ENCODE measurements around the gene PCSK6.
"Not testable (repeated sequence)": the region's sequence is repeated elsewhere in the genome, so short reads cannot be mapped to it uniquely, and the experiment has no call there.

The PCSK6 gene

DNA sequence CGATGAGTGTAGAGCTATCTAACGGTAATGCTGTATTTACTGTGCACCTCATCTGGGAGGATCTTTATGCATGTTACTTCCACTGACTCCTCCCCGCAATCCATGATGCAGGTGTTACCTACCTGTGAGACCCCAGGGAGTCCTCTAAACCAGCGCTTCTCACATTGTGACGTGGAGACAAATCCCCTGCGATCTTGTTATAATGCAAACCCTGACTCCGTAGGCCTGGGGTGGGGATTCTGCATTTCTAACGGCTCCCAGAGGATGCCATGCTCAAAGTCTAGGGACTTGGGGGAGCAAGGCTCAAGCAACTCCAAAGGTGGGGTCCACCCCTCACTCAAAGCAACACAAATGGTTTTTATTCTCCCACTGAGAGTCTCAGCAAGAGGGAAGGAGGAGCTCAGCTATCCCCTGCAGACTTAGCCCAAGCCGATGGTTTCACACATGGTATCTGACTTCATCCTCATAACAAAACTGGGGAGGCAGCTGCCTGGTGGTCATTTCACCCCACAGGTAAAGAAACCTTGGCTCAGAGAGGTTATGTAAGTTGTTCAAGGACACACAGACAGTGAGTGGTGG, 63.6 kb downstream of the PCSK6 start:
- no peak for DNase-seq
- Mint-ChIP-seq H3K36me3 (ENCODE audit: low read depth) (no peaks in the 10 kb centered on the region), H3K9me3 (peaks cover 6% of the 10 kb centered on the region), H3K4me1 (ENCODE audit: low read depth) (no peaks in the 10 kb centered on the region), H3K4me3 (no peak overlapping the region), H3K27ac (no peak overlapping the region), H3K27me3 (peaks cover 9% of the 10 kb centered on the region)

DNA sequence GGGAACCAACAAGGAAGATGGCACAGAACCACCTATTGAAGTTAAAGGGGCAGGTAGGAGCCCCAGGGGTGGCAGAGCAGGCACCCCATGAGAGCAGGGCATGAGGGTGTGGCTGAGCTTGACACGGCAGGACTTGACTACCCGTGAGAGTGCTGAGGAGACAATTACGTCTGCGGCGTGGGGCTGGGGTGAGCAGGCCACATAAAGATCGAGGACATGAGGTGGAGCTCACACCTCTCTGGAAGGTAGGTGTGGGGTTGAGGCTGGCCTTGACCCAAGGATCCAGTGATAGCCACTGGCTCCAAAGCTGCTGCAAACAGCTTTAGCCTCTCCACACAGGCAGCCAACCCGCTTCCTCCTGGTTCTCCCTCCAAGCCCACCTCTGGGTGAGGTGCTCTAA, 64.5 kb downstream of the PCSK6 start:
- no peak for DNase-seq
- Mint-ChIP-seq H3K4me3 (no peak overlapping the region), H3K27ac (no peak overlapping the region), H3K9me3 (peaks cover 6% of the 10 kb centered on the region), H3K4me1 (ENCODE audit: low read depth) (no peaks in the 10 kb centered on the region), H3K36me3 (ENCODE audit: low read depth) (no peaks in the 10 kb centered on the region), H3K27me3 (peaks cover 9% of the 10 kb centered on the region)

DNA sequence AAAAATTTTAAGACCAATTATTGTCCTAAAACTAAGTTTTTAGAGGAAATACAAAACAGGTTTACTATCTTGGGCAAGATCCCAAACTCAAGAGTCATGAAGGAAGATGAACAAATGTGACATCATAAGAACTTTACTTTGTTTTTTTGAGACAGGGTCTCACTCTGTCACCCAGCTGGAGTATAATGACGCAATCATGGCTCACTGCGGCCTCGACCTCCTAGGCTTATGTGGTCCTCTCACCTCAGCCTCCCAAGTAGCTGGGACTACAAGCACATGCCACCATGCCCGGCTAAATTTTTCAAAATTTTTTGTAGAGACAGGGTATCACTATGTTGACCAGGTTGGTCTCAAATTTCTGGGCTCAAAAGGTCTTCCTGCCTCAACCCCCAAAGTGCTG, 69.3 kb downstream of the PCSK6 start:
- H3K27me3 Mint-ChIP-seq, result peaks cover 27% of the 10 kb centered on the region
- DNase-seq, result no peak
- H3K9me3 Mint-ChIP-seq, result peaks cover 6% of the 10 kb centered on the region
- H3K4me3 Mint-ChIP-seq, result no peak overlapping the region
- no peaks in the 10 kb centered on the region for H3K36me3 Mint-ChIP-seq (ENCODE audit: low read depth)
- H3K27ac Mint-ChIP-seq, result no peak overlapping the region
- H3K4me1 Mint-ChIP-seq (ENCODE audit: low read depth), result no peaks in the 10 kb centered on the region

DNA sequence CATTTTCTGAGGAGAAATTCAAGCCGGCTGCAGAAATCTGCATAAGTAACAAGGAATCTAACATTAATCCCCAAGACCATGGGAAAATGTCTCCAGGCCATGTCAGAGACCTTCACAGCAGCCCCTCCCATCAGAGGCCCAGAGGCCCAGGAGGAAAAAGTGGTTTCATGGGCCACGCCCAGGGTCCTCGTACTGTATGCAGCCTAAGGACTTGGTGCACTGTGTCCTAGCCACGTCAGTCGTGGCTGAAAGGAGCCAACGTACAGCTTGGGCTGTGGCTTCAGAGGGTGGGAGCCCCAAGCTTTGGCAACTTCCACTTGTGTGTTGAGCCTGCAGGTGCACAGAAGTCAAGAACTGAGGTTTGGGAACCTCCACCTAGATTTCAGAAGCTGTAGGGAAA, 73.0 kb downstream of the PCSK6 start:
- peaks cover 20% of the 10 kb centered on the region for H3K27me3 Mint-ChIP-seq
- not testable (repeated sequence) for H3K4me1 Mint-ChIP-seq (ENCODE audit: low read depth)

DNA sequence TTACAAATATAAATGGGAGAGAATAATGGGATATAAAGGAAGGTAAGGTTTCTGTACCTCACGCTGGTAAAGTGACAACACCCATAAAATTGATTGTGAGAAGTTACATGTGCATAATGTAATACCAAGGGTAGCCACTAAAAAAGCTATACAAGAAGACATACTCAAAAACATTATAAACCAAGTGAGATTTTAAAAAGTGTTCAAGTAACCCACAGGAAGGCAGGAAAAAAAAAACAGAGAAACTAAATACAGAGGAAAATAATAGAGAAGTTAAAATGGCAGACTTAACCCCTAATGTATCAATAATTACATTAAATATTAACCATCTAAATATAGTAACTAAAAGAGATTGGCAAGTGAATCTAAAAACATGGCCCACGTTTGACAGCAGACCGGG, 76.3 kb downstream of the PCSK6 start:
- Mint-ChIP-seq H3K4me3 (no peak overlapping the region), H3K27ac (no peak overlapping the region)

More for the DNA sequence above, 73.0 kb downstream of the PCSK6 start:
- not testable (repeated sequence) for H3K9me3 Mint-ChIP-seq; DNase-seq; H3K36me3 Mint-ChIP-seq (ENCODE audit: low read depth); H3K4me3 Mint-ChIP-seq; H3K27ac Mint-ChIP-seq

DNA sequence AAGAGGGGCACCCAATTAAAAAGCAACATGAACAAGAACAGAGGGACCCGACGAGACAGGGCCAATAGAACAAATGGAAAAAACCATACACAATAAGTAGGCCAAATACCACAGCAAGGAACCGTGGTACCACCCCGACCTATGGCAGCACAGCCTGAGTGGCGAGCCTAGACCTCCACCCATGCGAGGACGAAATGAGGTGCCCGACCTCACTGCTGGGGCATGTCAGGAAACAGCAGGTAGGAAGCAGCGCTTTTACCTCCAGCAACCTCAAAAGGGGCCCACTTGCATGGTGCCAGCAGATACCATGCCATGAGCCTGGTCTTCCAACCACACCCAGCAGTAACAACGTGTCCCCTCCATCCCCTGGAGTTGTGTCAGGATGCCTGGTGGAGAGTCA, 77.9 kb downstream of the PCSK6 start:
- Mint-ChIP-seq H3K4me1 (ENCODE audit: low read depth) (peaks cover 6% of the 10 kb centered on the region), H3K4me3 (no peak overlapping the region), H3K9me3 (no peaks in the 10 kb centered on the region), H3K27ac (no peak overlapping the region), H3K36me3 (ENCODE audit: low read depth) (no peaks in the 10 kb centered on the region), H3K27me3 (peaks cover 15% of the 10 kb centered on the region)
- DNase-seq, result no peak

More for the DNA sequence above, 76.3 kb downstream of the PCSK6 start:
- Mint-ChIP-seq H3K4me1 (ENCODE audit: low read depth) (no peaks in the 10 kb centered on the region), H3K27me3 (peaks cover 19% of the 10 kb centered on the region), H3K36me3 (ENCODE audit: low read depth) (no peaks in the 10 kb centered on the region), H3K9me3 (no peaks in the 10 kb centered on the region)
- no peak for DNase-seq

DNA sequence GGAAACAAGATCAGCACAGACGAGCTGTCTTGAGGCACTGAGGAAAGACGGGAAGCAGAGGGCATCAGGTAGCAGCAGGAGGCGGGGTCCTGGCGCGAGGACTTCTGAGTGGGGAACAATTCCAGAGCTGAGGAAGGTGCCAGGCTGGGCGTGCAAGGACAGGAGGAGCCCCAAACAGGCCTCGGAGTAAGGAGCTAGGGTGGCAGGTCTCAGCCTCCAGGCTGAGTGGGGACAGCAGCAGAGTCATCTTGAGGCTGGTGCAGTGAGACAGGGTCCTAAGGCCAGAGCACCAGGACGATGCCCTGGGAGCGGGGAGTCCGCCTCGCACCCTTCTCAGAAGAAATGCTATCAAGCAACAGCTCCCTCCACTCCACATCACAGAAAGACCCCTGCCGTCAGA, 78.4 kb downstream of the PCSK6 start:
- H3K9me3 Mint-ChIP-seq, result no peaks in the 10 kb centered on the region

DNA sequence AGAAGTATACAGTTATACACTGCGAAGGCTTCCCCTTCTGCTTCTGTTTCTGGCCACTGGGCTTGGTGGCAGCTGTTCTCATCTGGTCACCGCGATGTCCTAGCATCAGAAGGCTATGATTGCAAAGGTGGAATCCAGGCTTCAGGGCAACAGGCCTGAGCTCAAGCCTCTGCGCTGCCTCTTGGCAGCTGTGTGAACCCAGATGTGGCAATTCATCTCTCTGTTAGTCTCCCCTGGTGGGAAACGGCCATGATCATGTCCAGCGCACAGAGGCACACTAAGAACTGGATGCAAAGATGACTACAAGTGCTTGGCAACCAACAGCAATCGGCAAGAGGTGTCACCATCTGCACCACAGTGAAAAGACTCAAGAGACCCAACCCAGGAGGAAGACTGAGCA, 78.9 kb downstream of the PCSK6 start:
- Mint-ChIP-seq H3K4me3 (no peak overlapping the region), H3K27me3 (peaks cover 8% of the 10 kb centered on the region), H3K27ac (no peak overlapping the region), H3K36me3 (ENCODE audit: low read depth) (no peaks in the 10 kb centered on the region), H3K4me1 (ENCODE audit: low read depth) (peaks cover 6% of the 10 kb centered on the region), H3K9me3 (no peaks in the 10 kb centered on the region)
- DNase-seq, result no peak

More for the DNA sequence above, 78.4 kb downstream of the PCSK6 start:
- Mint-ChIP-seq H3K4me3 (no peak overlapping the region), H3K27me3 (peaks cover 12% of the 10 kb centered on the region), H3K27ac (no peak overlapping the region), H3K4me1 (ENCODE audit: low read depth) (peaks cover 6% of the 10 kb centered on the region), H3K36me3 (ENCODE audit: low read depth) (no peaks in the 10 kb centered on the region)
- no peak for DNase-seq

DNA sequence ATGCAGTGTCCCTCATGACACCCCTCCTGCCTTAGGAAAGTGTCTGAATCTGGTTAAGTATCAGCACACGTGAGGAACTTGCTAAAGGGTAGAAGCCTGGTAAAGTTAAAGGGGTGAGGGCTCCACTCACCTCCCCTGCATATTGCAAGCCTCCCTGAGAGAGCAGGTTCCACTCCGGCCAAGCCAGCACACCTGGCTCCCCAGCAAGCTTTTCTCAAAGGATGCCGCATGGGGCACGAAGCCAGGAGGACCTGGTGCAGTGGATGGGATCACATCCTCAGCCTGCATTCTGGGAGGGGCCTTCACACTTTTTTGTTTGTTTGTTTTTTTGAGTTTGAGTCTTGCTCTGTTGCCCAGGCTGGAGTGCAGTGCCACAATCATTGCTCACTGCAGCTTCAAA, 79.9 kb downstream of the PCSK6 start:
- Mint-ChIP-seq H3K9me3 (no peaks in the 10 kb centered on the region), H3K27me3 (peaks cover 8% of the 10 kb centered on the region), H3K27ac (no peak overlapping the region), H3K4me3 (no peak overlapping the region), H3K36me3 (ENCODE audit: low read depth) (no peaks in the 10 kb centered on the region), H3K4me1 (ENCODE audit: low read depth) (peaks cover 6% of the 10 kb centered on the region)
- DNase-seq, result no peak

DNA sequence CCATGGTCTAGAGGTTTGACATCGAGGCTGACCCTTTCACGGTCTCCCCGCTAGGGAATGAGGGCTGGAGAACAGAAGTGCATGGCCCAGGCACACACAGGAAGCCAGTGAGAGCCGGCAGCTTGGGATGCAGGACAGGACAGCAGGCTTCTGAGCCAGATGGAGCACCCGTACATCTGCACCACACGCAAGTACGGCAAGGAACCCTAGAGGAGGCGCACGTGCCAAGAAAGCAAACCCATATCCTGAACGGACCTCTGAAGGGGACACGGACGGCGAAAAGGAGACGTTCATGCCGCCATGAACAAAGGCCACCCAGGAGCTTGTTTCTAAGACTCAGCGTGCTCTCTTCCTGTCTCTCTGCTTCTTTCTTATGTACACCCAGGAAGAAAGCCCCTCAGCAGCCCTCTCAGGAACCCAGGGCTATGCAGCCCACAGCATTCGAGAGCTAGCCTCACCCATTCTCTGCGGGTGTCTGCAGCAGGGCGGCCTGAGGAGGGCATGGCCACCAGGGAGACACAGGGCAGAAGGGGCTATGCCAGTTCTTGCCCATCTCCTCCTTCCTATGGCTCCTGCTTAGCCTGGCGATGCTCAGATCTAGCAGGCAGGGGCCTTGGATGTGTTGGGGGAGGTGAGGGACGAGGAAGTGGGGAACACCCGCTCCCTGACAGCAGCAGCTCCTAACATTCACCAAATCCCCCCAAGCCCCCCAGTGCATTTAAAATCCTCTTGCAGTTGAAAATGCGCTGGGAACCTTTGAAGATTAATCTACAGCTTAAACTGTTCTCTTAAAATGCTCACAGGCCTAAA, 81.3 kb downstream of the PCSK6 start:
- Mint-ChIP-seq H3K27me3 (peaks cover 8% of the 10 kb centered on the region), H3K27ac (no peak overlapping the region), H3K4me3 (no peak overlapping the region), H3K4me1 (ENCODE audit: low read depth) (peaks cover 6% of the 10 kb centered on the region), H3K9me3 (no peaks in the 10 kb centered on the region), H3K36me3 (ENCODE audit: low read depth) (no peaks in the 10 kb centered on the region)
- DNase-seq, result no peak

DNA sequence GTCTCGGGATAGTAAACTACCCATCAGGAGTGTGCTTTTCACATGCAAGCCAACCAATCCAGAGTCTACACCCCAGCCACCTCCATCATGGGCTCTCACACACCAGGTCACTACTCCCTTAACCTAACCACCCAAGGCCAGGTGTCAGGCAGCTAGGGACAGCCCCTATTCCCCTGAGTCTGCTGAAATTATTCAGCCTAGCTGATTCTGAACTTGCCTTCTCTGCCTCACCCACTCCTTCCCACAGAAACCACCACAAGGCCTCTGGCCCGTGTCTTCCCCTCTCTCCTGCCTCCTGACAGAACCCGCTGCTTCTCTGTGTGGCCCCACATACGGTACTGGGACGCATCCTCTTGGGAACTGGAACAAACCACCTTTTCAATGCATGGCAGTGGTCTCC, 82.1 kb downstream of the PCSK6 start:
- peaks cover 8% of the 10 kb centered on the region for H3K27me3 Mint-ChIP-seq
- H3K4me1 Mint-ChIP-seq (ENCODE audit: low read depth), result peaks cover 6% of the 10 kb centered on the region
- H3K36me3 Mint-ChIP-seq (ENCODE audit: low read depth), result no peaks in the 10 kb centered on the region
- no peak for DNase-seq
- H3K9me3 Mint-ChIP-seq, result no peaks in the 10 kb centered on the region
- no peak overlapping the region for H3K27ac Mint-ChIP-seq
- no peak overlapping the region for H3K4me3 Mint-ChIP-seq

DNA sequence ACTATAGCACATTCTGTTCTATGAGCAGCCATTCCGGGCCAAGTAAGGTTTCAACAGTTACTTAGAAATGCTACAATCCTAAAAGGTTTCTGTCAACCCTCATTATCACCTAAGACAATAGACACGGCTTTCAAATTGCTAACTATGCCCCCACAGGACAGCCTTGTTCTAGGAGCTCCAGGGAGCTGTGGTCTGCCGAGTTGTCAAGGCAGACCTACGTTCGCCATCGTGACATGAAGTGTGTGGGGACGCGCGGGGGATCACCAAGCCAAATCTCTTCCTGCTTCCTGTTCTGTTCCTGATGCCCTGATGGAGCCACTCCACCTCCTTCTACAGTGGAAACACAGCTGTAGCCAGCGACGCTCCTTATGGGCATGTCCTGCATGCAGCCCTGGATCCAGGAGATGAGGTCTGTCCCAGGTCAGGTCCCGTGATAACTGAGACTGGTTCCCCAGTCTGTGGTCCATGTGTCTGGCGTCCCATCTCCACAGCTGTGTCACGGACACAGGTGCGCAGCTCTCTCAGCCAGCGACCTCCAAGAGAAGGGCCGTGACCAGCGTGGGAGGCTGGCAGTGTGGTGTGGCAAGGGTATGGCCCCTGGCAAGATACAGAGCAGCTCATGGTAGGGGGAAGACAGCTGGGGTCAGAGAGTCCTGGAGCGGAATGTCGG, 82.8 kb downstream of the PCSK6 start:
- no peak overlapping the region for H3K4me3 Mint-ChIP-seq
- peaks cover 6% of the 10 kb centered on the region for H3K27me3 Mint-ChIP-seq
- no peaks in the 10 kb centered on the region for H3K9me3 Mint-ChIP-seq
- H3K4me1 Mint-ChIP-seq (ENCODE audit: low read depth), result peaks cover 6% of the 10 kb centered on the region
- no peak for DNase-seq
- no peak overlapping the region for H3K27ac Mint-ChIP-seq
- H3K36me3 Mint-ChIP-seq (ENCODE audit: low read depth), result no peaks in the 10 kb centered on the region

DNA sequence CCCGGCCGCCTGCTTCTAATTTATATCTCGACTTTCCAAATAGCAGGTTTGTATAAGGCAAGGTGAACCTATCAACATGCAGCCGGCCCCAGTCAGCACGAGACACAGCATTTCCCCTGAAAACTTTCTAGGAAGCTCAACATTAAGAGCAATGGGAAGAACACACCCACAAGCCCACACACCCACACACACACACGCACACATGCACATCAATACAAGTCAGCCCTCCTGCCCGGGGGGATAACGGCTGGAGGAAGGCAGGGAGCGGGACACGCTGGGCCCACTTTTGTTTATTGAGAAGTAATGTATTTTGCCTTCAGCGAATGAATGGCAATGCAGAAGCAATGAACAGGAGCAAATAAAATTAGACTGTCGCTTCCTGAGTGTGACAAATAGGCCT, 83.5 kb downstream of the PCSK6 start:
- no peak for DNase-seq
- H3K9me3 Mint-ChIP-seq, result no peaks in the 10 kb centered on the region
- H3K27ac Mint-ChIP-seq, result no peak overlapping the region
- peaks cover 9% of the 10 kb centered on the region for H3K27me3 Mint-ChIP-seq
- peaks cover 6% of the 10 kb centered on the region for H3K4me1 Mint-ChIP-seq (ENCODE audit: low read depth)
- no peak overlapping the region for H3K4me3 Mint-ChIP-seq
- H3K36me3 Mint-ChIP-seq (ENCODE audit: low read depth), result no peaks in the 10 kb centered on the region

DNA sequence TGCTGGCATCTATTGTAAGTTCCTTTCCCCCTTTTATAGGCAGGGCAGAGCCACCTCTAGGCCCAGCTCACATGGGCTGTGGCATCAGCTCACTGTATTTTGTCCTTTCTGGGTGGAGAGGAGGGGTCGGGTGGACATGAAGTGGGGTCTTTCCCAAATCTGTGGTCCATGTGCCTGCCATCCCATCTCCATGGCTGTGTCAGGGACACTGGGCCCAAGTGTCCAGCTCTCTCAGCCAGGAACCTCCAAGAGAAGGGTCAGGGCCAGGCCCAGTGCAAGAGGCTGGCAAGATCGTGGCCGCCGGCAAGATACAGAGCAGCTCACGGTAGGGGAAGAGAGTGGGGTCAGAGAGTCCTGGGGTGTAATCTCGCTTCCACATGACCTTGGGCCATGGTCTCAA, 85.3 kb downstream of the PCSK6 start:
- no peak overlapping the region for H3K27ac Mint-ChIP-seq
- no peaks in the 10 kb centered on the region for H3K36me3 Mint-ChIP-seq (ENCODE audit: low read depth)
- no peaks in the 10 kb centered on the region for H3K9me3 Mint-ChIP-seq
- no peak for DNase-seq
- H3K27me3 Mint-ChIP-seq, result peaks cover 21% of the 10 kb centered on the region
- H3K4me1 Mint-ChIP-seq (ENCODE audit: low read depth), result peaks cover 6% of the 10 kb centered on the region
- H3K4me3 Mint-ChIP-seq, result no peak overlapping the region

DNA sequence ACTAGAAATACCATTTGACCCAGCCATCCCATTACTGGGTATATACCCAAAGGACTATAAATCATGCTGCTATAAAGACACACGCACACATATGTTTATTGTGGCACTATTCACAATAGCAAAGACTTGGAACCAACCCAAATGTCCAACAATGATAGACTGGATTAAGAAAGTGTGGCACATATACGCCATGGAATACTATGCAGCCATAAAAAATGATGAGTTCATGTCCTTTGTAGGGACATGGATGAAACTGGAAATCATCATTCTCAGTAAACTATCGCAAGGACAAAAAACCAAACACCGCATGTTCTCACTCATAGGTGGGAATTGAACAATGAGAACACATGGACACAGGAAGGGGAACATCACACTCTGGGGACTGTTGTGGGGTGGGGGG, 86.6 kb downstream of the PCSK6 start:
- peaks cover 31% of the 10 kb centered on the region for H3K27me3 Mint-ChIP-seq
- H3K27ac Mint-ChIP-seq; H3K36me3 Mint-ChIP-seq (ENCODE audit: low read depth); DNase-seq; H3K4me1 Mint-ChIP-seq (ENCODE audit: low read depth); H3K4me3 Mint-ChIP-seq; H3K9me3 Mint-ChIP-seq: not testable (repeated sequence)

Data from activated T-cell treated with anti-CD3 and anti-CD28 coated beads, Interleukin-2, amount 50 U/mL, for 24 hours (primary cell).